H1 (cell line): ENCODE measurements around the gene TACR2. TPM values are rescaled to one million over a fixed set of nuclear protein-coding genes. Genes with fewer than 3 reads are reported as not detected.

ENCODE experiments used
- CTCF ChIP-seq, 3 experiments: IDR thresholded peaks; 1 replicate in 2 of 3; 2 replicates in 1 of 3; pipeline versions ENCODE4 v1.5.1 to v1.6.1; 2011; ENCODE audit warnings: low read length in 3 of 3, mild to moderate bottlenecking in 3 of 3, inconsistent platforms in 2 of 3, low read depth in 1 of 3, moderate library complexity in 1 of 3; ENCODE audit not compliant: insufficient read depth in 1 of 3; ENCODE audit errors: control extremely low read depth in 1 of 3
- polyA plus RNA-seq, 7 experiments: library from polyadenylated mRNA; depleted of rRNA in 3 of 7; stranded (reverse) in 5 of 7; unstranded in 2 of 7; fragments of >200 nt in 5 of 7; fragments of 200-250 nt in 2 of 7; gene quantifications; 1 replicate in 5 of 7; 2 replicates in 1 of 7; 4 replicates in 1 of 7; pipeline versions ENCODE4 v1.2.1 to v1.2.3, GENCODE V29; 2011 to 2013; ENCODE audit warnings: missing spikeins in 2 of 7, mixed read lengths in 2 of 7
- total RNA-seq: library from RNA; stranded (reverse); fragmentation: NEBNext Ultra II Directional; extraction: Animal tissue kit (Norgen Biotek cat#: 25700); gene quantifications from 2 replicates; pipeline ENCODE4 v1.2.1, GENCODE V29; 2021

TACR2 gene
- total and polyA plus RNA-seq, 2 of the 8 experiments (the other 6 are each of a cell fraction or from before 2014, with no cell fraction given), result 0.06 TPM; not detected in 1

GRCh38 chr10:69391158-69391557 is 25.6 kb downstream of the TACR2 start (continued):
- no peak for TF ChIP-seq CTCF (IDR thresholded peaks at IDR 0.05; ENCODE audit: control extremely low read depth in 1 of 3, insufficient read depth in 1 of 3, low read depth in 1 of 3, low read length in 3 of 3)
